Measurements from ENCODE around the gene GCSH. TPM values are rescaled to one million over a fixed set of nuclear protein-coding genes. Genes with fewer than 3 reads are reported as not detected.

Gene GCSH
- total and polyA plus RNA-seq, 2 of the 13 experiments (the other 11 are each of a cell fraction or from before 2014, with no cell fraction given), result 35.9 to 103 TPM

- TF ChIP-seq, protein P1, sequence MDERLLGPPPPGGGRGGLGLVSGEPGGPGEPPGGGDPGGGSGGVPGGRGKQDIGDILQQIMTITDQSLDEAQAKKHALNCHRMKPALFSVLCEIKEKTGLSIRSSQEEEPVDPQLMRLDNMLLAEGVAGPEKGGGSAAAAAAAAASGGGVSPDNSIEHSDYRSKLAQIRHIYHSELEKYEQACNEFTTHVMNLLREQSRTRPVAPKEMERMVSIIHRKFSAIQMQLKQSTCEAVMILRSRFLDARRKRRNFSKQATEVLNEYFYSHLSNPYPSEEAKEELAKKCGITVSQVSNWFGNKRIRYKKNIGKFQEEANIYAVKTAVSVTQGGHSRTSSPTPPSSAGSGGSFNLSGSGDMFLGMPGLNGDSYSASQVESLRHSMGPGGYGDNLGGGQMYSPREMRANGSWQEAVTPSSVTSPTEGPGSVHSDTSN (CRISPR knock-in tag; IDR thresholded peaks at IDR 0.05), result no peak
- TF ChIP-seq NR1H2 (CRISPR knock-in tag; IDR thresholded peaks at IDR 0.05; ENCODE audit: borderline replicate concordance, low read depth), result no peak
- TF ChIP-seq GATAD1 (CRISPR knock-in tag; IDR thresholded peaks at IDR 0.05), result peak; percentile 88
- TF ChIP-seq TSC22D2 (CRISPR knock-in tag; IDR thresholded peaks at IDR 0.05; ENCODE audit: borderline replicate concordance), result no peak
- TF ChIP-seq ZNF562 (CRISPR knock-in tag; IDR thresholded peaks at IDR 0.05; ENCODE audit: borderline replicate concordance), result no peak
- TF ChIP-seq TBX3 (IDR thresholded peaks at IDR 0.05; ENCODE audit: borderline replicate concordance), result peak; percentile 48; the same call in 1 of the 2 replicates
- TF ChIP-seq ZBTB46 (CRISPR knock-in tag; IDR thresholded peaks at IDR 0.05; ENCODE audit: borderline replicate concordance), result no peak
- no peak for TF ChIP-seq HDAC6 (IDR thresholded peaks at IDR 0.05; ENCODE audit: low read depth, low read length)
- TF ChIP-seq, protein P2, sequence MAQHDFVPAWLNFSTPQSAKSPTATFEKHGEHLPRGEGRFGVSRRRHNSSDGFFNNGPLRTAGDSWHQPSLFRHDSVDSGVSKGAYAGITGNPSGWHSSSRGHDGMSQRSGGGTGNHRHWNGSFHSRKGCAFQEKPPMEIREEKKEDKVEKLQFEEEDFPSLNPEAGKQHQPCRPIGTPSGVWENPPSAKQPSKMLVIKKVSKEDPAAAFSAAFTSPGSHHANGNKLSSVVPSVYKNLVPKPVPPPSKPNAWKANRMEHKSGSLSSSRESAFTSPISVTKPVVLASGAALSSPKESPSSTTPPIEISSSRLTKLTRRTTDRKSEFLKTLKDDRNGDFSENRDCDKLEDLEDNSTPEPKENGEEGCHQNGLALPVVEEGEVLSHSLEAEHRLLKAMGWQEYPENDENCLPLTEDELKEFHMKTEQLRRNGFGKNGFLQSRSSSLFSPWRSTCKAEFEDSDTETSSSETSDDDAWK (CRISPR knock-in tag; IDR thresholded peaks at IDR 0.05), result no peak
- peak; percentile 96 for TF ChIP-seq YEATS4 (CRISPR knock-in tag; IDR thresholded peaks at IDR 0.05; ENCODE audit: borderline replicate concordance)
- 0 out of 2 replicates have a peak, but pooled peaks have one; percentile 65 for TF ChIP-seq GTF3A (CRISPR knock-in tag; conservative IDR thresholded peaks at IDR 0.05)
- no peak for TF ChIP-seq BHLHE40 (IDR thresholded peaks at IDR 0.05; ENCODE audit: low read length)
- TF ChIP-seq ZNF280B (CRISPR knock-in tag; IDR thresholded peaks at IDR 0.05; ENCODE audit: borderline replicate concordance), result peak; percentile 85
- TF ChIP-seq TBP (CRISPR knock-in tag; IDR thresholded peaks at IDR 0.05), result no peak
- TF ChIP-seq ZNF589 (CRISPR knock-in tag; conservative IDR thresholded peaks at IDR 0.05), result no peak
- peak; percentile 93 for TF ChIP-seq PHF20 (CRISPR knock-in tag; IDR thresholded peaks at IDR 0.05)
- TF ChIP-seq ZNF850 (CRISPR knock-in tag; conservative IDR thresholded peaks at IDR 0.05), result no peak
- TF ChIP-seq FOSL1 (CRISPR knock-in tag; IDR thresholded peaks at IDR 0.05; ENCODE audit: borderline replicate concordance), result peak; percentile 54; the same call in 1 of the 2 replicates
- TF ChIP-seq, protein P3, sequence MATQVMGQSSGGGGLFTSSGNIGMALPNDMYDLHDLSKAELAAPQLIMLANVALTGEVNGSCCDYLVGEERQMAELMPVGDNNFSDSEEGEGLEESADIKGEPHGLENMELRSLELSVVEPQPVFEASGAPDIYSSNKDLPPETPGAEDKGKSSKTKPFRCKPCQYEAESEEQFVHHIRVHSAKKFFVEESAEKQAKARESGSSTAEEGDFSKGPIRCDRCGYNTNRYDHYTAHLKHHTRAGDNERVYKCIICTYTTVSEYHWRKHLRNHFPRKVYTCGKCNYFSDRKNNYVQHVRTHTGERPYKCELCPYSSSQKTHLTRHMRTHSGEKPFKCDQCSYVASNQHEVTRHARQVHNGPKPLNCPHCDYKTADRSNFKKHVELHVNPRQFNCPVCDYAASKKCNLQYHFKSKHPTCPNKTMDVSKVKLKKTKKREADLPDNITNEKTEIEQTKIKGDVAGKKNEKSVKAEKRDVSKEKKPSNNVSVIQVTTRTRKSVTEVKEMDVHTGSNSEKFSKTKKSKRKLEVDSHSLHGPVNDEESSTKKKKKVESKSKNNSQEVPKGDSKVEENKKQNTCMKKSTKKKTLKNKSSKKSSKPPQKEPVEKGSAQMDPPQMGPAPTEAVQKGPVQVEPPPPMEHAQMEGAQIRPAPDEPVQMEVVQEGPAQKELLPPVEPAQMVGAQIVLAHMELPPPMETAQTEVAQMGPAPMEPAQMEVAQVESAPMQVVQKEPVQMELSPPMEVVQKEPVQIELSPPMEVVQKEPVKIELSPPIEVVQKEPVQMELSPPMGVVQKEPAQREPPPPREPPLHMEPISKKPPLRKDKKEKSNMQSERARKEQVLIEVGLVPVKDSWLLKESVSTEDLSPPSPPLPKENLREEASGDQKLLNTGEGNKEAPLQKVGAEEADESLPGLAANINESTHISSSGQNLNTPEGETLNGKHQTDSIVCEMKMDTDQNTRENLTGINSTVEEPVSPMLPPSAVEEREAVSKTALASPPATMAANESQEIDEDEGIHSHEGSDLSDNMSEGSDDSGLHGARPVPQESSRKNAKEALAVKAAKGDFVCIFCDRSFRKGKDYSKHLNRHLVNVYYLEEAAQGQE (IDR thresholded peaks at IDR 0.05; ENCODE audit: borderline replicate concordance in 1 of 2, low read depth in 1 of 2, low read length in 2 of 2), result no peak
These were observed 18.9 kb downstream of the GCSH start, which contains the start of gene C16orf46 (continued) for GRCh38 chr16:81077076-81077940.
